Endothelial cell (in vitro differentiated cells): ENCODE measurements around the gene TSC22D1. TPM values are rescaled to one million over a fixed set of nuclear protein-coding genes. Genes with fewer than 3 reads are reported as not detected.

Source experiments
- DNase-seq: peaks from one replicate; pipeline ENCODE4 v3.0.0; 2021; ENCODE audit warnings: low spot score
- H3K27ac Mint-ChIP-seq: one replicate; pipeline ENCODE4 v1.8.0; 2021; ENCODE audit warnings: mixed read lengths, inconsistent platforms; ENCODE audit not compliant: unreplicated experiment
- H3K27me3 Mint-ChIP-seq: one replicate; pipeline ENCODE4 v1.8.0; 2021; ENCODE audit warnings: mild to moderate bottlenecking, moderate library complexity, mixed read lengths, inconsistent platforms; ENCODE audit not compliant: unreplicated experiment
- H3K36me3 Mint-ChIP-seq: one replicate; pipeline ENCODE4 v1.8.0; 2021; ENCODE audit warnings: mild to moderate bottlenecking, low read depth, mixed read lengths, inconsistent platforms; ENCODE audit not compliant: unreplicated experiment
- H3K4me1 Mint-ChIP-seq: one replicate; pipeline ENCODE4 v1.8.0; 2021; ENCODE audit warnings: mild to moderate bottlenecking, mixed read lengths, inconsistent platforms; ENCODE audit not compliant: unreplicated experiment
- H3K4me3 Mint-ChIP-seq: one replicate; pipeline ENCODE4 v1.8.0; 2021; ENCODE audit warnings: mild to moderate bottlenecking, mixed read lengths, inconsistent platforms; ENCODE audit not compliant: unreplicated experiment
- H3K9me3 Mint-ChIP-seq: one replicate; pipeline ENCODE4 v1.8.0; 2021; ENCODE audit warnings: mixed read lengths, inconsistent platforms; ENCODE audit not compliant: unreplicated experiment
- CTCF ChIP-seq: fragments of 200-600 bp; sonication (generic); IDR thresholded peaks from one replicate; pipeline ENCODE4 v1.5.0; 2021; ENCODE audit warnings: antibody characterized with exemption; ENCODE audit not compliant: unreplicated experiment
- total RNA-seq: library from RNA; stranded (reverse); fragmentation: NEBNext Ultra II Directional; extraction: Animal tissue kit (Norgen Biotek cat#: 25700); gene quantifications from one replicate; pipeline ENCODE4 v1.2.1, GENCODE V29; 2021; ENCODE audit not compliant: unreplicated experiment

Gene TSC22D1
- total RNA-seq, 1 donor from 2014 or later, result 73.0 TPM

DNA sequence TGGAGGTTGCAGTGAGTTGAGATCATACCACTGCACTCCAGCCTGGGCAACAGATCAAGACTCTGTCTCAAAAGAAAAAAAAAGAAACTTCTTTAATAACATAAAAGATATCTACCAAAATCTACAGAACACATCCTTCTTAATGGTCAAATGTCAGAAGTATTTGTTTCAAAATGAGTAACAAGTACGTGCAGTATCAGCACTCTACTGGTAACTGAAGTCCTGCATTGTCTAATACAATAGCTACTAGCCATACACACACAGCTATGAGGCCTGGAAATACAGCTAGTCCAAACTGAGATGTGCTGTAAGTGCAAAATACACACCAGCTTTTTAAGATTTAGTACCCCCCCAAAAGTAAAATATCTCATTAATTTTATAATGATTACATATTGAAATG is 88.1 kb downstream of the TSC22D1 start:
- Mint-ChIP-seq H3K4me3 (no peak overlapping the region), H3K4me1 (no peaks in the 10 kb centered on the region), H3K27ac (no peak overlapping the region), H3K27me3 (no peaks in the 10 kb centered on the region), H3K36me3 (no peaks in the 10 kb centered on the region), H3K9me3 (no peaks in the 10 kb centered on the region)
- no peak for TF ChIP-seq CTCF
- DNase-seq, result no peak

DNA sequence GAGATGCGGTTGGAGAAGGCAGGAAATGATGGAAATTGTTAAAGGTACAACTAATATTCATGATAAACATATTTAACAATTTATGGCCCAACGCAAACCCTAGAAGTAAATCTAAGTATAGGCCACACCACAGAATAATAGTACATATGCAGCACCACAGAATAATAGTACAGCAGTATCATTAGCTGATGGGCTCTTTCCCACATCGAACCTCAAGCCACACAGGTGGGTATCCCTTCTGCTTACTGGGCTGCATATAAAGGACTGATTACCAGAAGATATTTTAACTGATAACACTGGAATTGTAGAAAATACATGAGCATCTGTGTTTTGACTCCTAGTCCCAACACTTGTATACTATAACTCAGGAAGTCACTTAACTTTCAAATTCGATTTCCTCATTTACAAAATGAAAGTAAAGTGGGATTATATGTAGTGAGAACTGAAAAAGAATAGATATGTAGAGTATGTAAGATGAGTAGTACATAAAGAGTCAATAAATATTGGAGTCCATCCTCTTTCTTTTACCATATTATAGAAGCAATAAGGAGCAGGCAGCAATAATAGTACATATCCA is 91.5 kb downstream of the TSC22D1 start:
- H3K4me1 Mint-ChIP-seq, result no peaks in the 10 kb centered on the region
- no peak overlapping the region for H3K4me3 Mint-ChIP-seq
- H3K27me3 Mint-ChIP-seq, result no peaks in the 10 kb centered on the region
- no peak for DNase-seq
- no peaks in the 10 kb centered on the region for H3K36me3 Mint-ChIP-seq
- no peak overlapping the region for H3K27ac Mint-ChIP-seq
- no peak for TF ChIP-seq CTCF
- no peaks in the 10 kb centered on the region for H3K9me3 Mint-ChIP-seq

DNA sequence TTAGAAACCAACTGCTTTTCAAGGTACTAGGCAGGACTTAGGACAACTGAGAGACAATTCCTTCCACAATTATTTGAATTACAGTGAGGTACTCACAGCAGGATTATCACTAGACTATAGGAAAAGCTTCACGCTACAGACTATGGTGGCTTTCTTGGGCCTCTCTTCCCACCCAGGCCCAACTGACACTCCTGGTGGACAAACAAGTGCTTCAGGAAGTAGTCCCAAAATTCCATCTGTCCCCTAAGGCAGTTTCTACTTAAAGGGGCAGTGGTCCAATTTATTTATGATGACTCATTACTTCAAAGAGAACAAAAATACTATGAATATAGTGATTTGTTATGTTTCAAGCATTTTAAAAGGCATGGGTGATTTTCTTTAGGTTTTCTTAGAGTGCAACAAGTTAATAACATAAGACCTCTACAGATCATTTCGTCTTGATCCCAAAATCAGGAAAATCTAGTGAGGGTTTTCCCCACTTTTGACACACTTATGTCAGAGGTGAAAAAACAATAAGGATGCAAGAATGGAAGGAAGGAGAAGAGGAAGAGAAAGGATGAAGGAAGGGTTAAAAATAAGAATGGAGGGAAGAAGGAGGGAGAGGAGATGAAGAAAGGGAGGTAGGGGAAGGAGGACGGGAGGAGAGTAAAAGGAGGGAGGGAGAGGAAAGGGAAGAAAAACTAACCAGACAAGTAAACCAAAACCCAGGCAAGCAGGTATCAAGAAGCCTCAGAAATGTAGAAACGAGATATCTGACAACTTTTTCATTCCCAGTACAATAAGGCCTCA is 101.8 kb downstream of the TSC22D1 start:
- H3K27me3 Mint-ChIP-seq, result no peaks in the 10 kb centered on the region
- no peaks in the 10 kb centered on the region for H3K9me3 Mint-ChIP-seq
- TF ChIP-seq CTCF, result no peak
- H3K36me3 Mint-ChIP-seq, result no peaks in the 10 kb centered on the region
- peak overlapping the region; percentile 85 for H3K27ac Mint-ChIP-seq
- DNase-seq, result no peak
- H3K4me3 Mint-ChIP-seq, result no peak overlapping the region
- H3K4me1 Mint-ChIP-seq, result peaks cover 15% of the 10 kb centered on the region

GRCh38 chr13:44471686-44472085 is 104.4 kb downstream of the TSC22D1 start:
- Mint-ChIP-seq H3K27ac (no peak overlapping the region), H3K36me3 (no peaks in the 10 kb centered on the region), H3K4me3 (no peak overlapping the region), H3K9me3 (no peaks in the 10 kb centered on the region), H3K4me1 (peaks cover 25% of the 10 kb centered on the region), H3K27me3 (peaks cover 2% of the 10 kb centered on the region)
- TF ChIP-seq CTCF, result no peak
- no peak for DNase-seq
